ENCODE measurements around the gene ODAPH.

Gene ODAPH

DNA sequence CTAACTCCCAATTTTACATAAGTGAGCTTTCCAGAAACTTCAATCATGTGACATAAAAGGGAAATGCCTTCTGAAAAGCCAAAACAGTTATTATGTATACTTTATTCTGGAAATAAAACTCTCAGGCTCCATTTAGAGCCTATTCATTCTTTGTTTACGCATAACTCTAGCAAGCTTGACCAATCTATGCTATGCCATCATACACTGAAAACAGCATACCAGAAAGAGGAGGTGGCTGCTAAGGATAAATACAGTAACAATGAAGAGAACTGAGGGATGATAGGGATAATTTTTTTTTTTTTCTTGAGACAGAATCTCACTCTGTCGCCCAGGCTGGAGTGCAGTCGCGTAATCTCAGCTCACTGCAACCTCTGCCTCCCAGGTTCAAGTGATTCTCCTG, 50.1 kb downstream of the ODAPH start:
- no peaks in the 10 kb centered on the region for H3K9me3 ChIP-seq (replicated peaks in 1 of 2; ENCODE audit: control insufficient read depth in 2 of 2, insufficient read depth in 1 of 2, low read depth in 1 of 2, low read length in 2 of 2)
- H4K8ac ChIP-seq (ENCODE audit: low read depth, low read length), result no peak overlapping the region
- no peak overlapping the region for H2BK12ac ChIP-seq (ENCODE audit: low read length)
- no peaks in the 10 kb centered on the region for H3K79me1 ChIP-seq (ENCODE audit: low read depth, low read length)
- no peak overlapping the region for H3K14ac ChIP-seq (ENCODE audit: low read length)
- no peak overlapping the region for H2BK120ac ChIP-seq (ENCODE audit: low read depth, low read length)
- H3K27ac ChIP-seq (replicated peaks; ENCODE audit: low read length), result no peak overlapping the region
- H3K4ac ChIP-seq (ENCODE audit: low read length), result no peak overlapping the region
- H2BK15ac ChIP-seq (ENCODE audit: low read length), result no peak overlapping the region
- no peak for DNase-seq (ENCODE audit: low spot score)
- no CpG with 5 or more reads among the region's 4 CpGs for WGBS, 2 donors (ENCODE audit: extremely low coverage in 2 of 2, insufficient read length in 2 of 2, insufficient replicate concordance in 1 of 2)
- H3K36me3 ChIP-seq (replicated peaks in 1 of 2; ENCODE audit: control insufficient read depth in 2 of 2, insufficient read depth in 2 of 2, low read length in 2 of 2), result no peaks in the 10 kb centered on the region
- no peak overlapping the region for H2BK5ac ChIP-seq (ENCODE audit: low read length)
- H3K9ac ChIP-seq (ENCODE audit: low read depth, low read length, poor library complexity), result no peak overlapping the region
- no peak overlapping the region for H3K23ac ChIP-seq (ENCODE audit: low read depth, low read length, poor library complexity)
- H3K4me3 ChIP-seq (ENCODE audit: low read length in 2 of 2), result no peak overlapping the region
- no peak overlapping the region for H2AFZ ChIP-seq (ENCODE audit: low read length)
- H3K27me3 ChIP-seq (ENCODE audit: control insufficient read depth in 3 of 3, insufficient read depth in 3 of 3, low read depth in 1 of 3, low read length in 3 of 3), result no peaks in the 10 kb centered on the region
- no peak overlapping the region for H2AK5ac ChIP-seq (ENCODE audit: low read depth, low read length)
- no peak overlapping the region for H4K91ac ChIP-seq (ENCODE audit: low read depth, low read length, poor library complexity)
- H3K4me2 ChIP-seq (ENCODE audit: insufficient read depth, low read length, poor library complexity, severe bottlenecking), result no peak overlapping the region
- no peaks in the 10 kb centered on the region for H3K4me1 ChIP-seq (ENCODE audit: control insufficient read depth in 2 of 2, insufficient read depth in 1 of 2, low read depth in 1 of 2, low read length in 2 of 2)
- H3K18ac ChIP-seq (ENCODE audit: low read length), result no peak overlapping the region

DNA sequence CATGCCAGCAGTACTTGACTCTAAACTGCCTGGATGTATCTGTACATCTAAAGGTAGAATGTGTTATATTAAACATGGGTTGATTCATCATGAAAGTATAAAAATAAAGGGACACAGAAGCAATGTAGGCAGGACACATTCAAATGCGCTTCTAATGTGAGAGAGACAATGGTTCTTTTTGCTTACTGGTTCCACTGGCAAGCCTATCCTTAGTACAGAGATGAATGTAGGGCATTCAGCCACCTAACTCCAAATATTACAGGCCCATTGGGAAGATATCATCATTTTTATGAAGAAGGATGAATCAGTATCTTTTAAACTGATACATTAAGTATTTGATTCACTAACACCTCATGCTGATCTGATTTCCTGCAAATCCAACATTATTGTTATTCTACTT, 56.4 kb downstream of the ODAPH start:
- Histone ChIP-seq H2AK5ac (ENCODE audit: low read depth, low read length) (no peak overlapping the region), H3K9ac (ENCODE audit: low read depth, low read length, poor library complexity) (no peak overlapping the region), H3K27me3 (ENCODE audit: control insufficient read depth in 3 of 3, insufficient read depth in 3 of 3, low read depth in 1 of 3, low read length in 3 of 3) (no peaks in the 10 kb centered on the region), H3K4me2 (ENCODE audit: insufficient read depth, low read length, poor library complexity, severe bottlenecking) (no peak overlapping the region), H4K8ac (ENCODE audit: low read depth, low read length) (no peak overlapping the region), H2BK120ac (ENCODE audit: low read depth, low read length) (no peak overlapping the region), H3K79me1 (ENCODE audit: low read depth, low read length) (no peaks in the 10 kb centered on the region), H4K91ac (ENCODE audit: low read depth, low read length, poor library complexity) (no peak overlapping the region), H2BK5ac (ENCODE audit: low read length) (no peak overlapping the region), H3K27ac (replicated peaks; ENCODE audit: low read length) (no peak overlapping the region), H2BK12ac (ENCODE audit: low read length) (no peak overlapping the region), H2BK15ac (ENCODE audit: low read length) (no peak overlapping the region), H3K9me3 (replicated peaks in 1 of 2; ENCODE audit: control insufficient read depth in 2 of 2, insufficient read depth in 1 of 2, low read depth in 1 of 2, low read length in 2 of 2) (no peaks in the 10 kb centered on the region), H3K4me1 (ENCODE audit: control insufficient read depth in 2 of 2, insufficient read depth in 1 of 2, low read depth in 1 of 2, low read length in 2 of 2) (no peaks in the 10 kb centered on the region), H3K14ac (ENCODE audit: low read length) (no peak overlapping the region), H3K36me3 (replicated peaks in 1 of 2; ENCODE audit: control insufficient read depth in 2 of 2, insufficient read depth in 2 of 2, low read length in 2 of 2) (no peaks in the 10 kb centered on the region), H3K4me3 (ENCODE audit: low read length in 2 of 2) (no peak overlapping the region), H2AFZ (ENCODE audit: low read length) (no peak overlapping the region), H3K18ac (ENCODE audit: low read length) (no peak overlapping the region), H3K4ac (ENCODE audit: low read length) (no peak overlapping the region), H3K23ac (ENCODE audit: low read depth, low read length, poor library complexity) (no peak overlapping the region)
- no CpG with 5 or more reads among the region's 1 CpG for WGBS, 2 donors (ENCODE audit: extremely low coverage in 2 of 2, insufficient read length in 2 of 2, insufficient replicate concordance in 1 of 2)
- no peak for DNase-seq (ENCODE audit: low spot score)
